Esophagus muscularis mucosa (tissue), 4 donors: ENCODE measurements around the gene TDRD1. TPM values are rescaled to one million over a fixed set of nuclear protein-coding genes. Genes with fewer than 3 reads are reported as not detected.

Experiments
- DNase-seq: peaks from one replicate; pipeline ENCODE4 v3.0.0-alpha.2; 2017; ENCODE audit errors: extremely low spot score
- H3K27ac ChIP-seq, 4 donors: fragments of 200-600 bp; sonication (generic); replicated peaks in 1 of 4; 1 replicate in 3 of 4; 2 replicates in 1 of 4; pipeline ENCODE4 v1.5.1; 2016 to 2019; ENCODE audit warnings: mild to moderate bottlenecking in 1 of 4
- H3K27me3 ChIP-seq, 4 donors: fragments of 200-600 bp; sonication (generic); one replicate each; pipeline versions ENCODE4 v1.5.1 to v1.6.0; 2016 to 2019
- H3K36me3 ChIP-seq, 4 donors: fragments of 200-600 bp; sonication (generic); one replicate each; pipeline ENCODE4 v1.5.1; 2016 to 2019
- H3K4me1 ChIP-seq, 4 donors: fragments of 200-600 bp; sonication (generic); one replicate each; pipeline ENCODE4 v1.5.1; 2016 to 2019
- H3K4me3 ChIP-seq, 4 donors: fragments of 200-600 bp; sonication (generic); 1 replicate in 2 of 4; 2 replicates in 2 of 4; pipeline ENCODE4 v1.5.1; 2016 to 2019; ENCODE audit warnings: mild to moderate bottlenecking in 4 of 4, moderate library complexity in 1 of 4
- H3K9me3 ChIP-seq, 4 donors: fragments of 200-600 bp; sonication (generic); 1 replicate in 3 of 4; 2 replicates in 1 of 4; pipeline ENCODE4 v1.5.1; 2016 to 2019
- CTCF ChIP-seq, 3 experiments: fragments of 200-600 bp in 2 of 3; fragments of 450-650 bp in 1 of 3; sonication (generic) in 2 of 3; IDR thresholded peaks; one replicate each; pipeline ENCODE4 v1.5.1; 2017 to 2019; ENCODE audit warnings: antibody characterized with exemption in 3 of 3, mild to moderate bottlenecking in 2 of 3, moderate library complexity in 1 of 3
- EP300 ChIP-seq: sonication (generic); formaldehyde crosslinking; IDR thresholded peaks from one replicate; pipeline ENCODE4 v1.6.1; 2017; ENCODE audit warnings: antibody characterized with exemption
- POLR2A ChIP-seq: fragments of 450-650 bp; IDR thresholded peaks from one replicate; pipeline ENCODE4 v1.6.1; 2017; ENCODE audit warnings: antibody characterized with exemption, moderate library complexity, mild to moderate bottlenecking, low read depth
- POLR2AphosphoS5 ChIP-seq, 2 donors: sonication (generic); formaldehyde crosslinking; IDR thresholded peaks; one replicate each; pipeline ENCODE4 v1.6.1; 2017; ENCODE audit warnings: antibody characterized with exemption in 2 of 2
- WGBS: methylation state at CpG from one replicate; pipeline ENCODE4 v1.1.5; 2018; 5-methylcytosine and 5-hydroxymethylcytosine counted together
- intact Hi-C: fragments of 100-400 bp; cut with DNase I; formaldehyde crosslinking; loops from one replicate; pipeline ENCODE4 v1.15.1; 2023
- total RNA-seq, 4 donors: library from RNA; depleted of rRNA; stranded (reverse); fragments of >200 nt; gene quantifications; one replicate each; pipeline versions ENCODE4 v1.1.0 to v1.2.1, GENCODE V29; 2016

Gene TDRD1
- total RNA-seq, 4 donors from 2014 or later, result 0.11 to 0.42 (median 0.13) TPM; not detected in 1

GRCh38 chr10:114175667-114176066 lies 3.5 kb upstream of the TDRD1 start:
- Histone ChIP-seq H3K4me3 (no peak overlapping the region), H3K9me3 (no peaks in the 10 kb centered on the region), H3K4me1 (peaks cover 0 to 27% (median 19%) of the 10 kb centered on the region in 4 donors), H3K36me3 (no peaks in the 10 kb centered on the region), H3K27me3 (no peaks in the 10 kb centered on the region), H3K27ac (no peak overlapping the region)
- intact Hi-C loops, result no loop called here
- WGBS, result 91% methylated on average over 1 of the region's 1 CpG
- DNase-seq, result no peak
- TF ChIP-seq POLR2A (no peak), CTCF (IDR thresholded peaks at IDR 0.05) (no peak)

- intact Hi-C loops, result no loop called here
- no peak for TF ChIP-seq POLR2AphosphoS5 (IDR thresholded peaks at IDR 0.05)
- no peak for TF ChIP-seq EP300
- TF ChIP-seq POLR2A, result no peak
- no peak for DNase-seq
- H3K4me1 ChIP-seq, result peaks cover 0 to 26% (median 18%) of the 10 kb centered on the region in 4 donors
- H3K36me3 ChIP-seq, result no peaks in the 10 kb centered on the region
- no peaks in the 10 kb centered on the region for H3K9me3 ChIP-seq
- H3K27ac ChIP-seq, result no peak overlapping the region
- H3K27me3 ChIP-seq, result no peaks in the 10 kb centered on the region
- H3K4me3 ChIP-seq, result no peak overlapping the region
- WGBS, result 96% methylated on average over 1 of the region's 1 CpG
These were observed 2.6 kb upstream of the TDRD1 start for GRCh38 chr10:114176511-114176910.

- Histone ChIP-seq H3K27me3 (no peaks in the 10 kb centered on the region), H3K4me1 (peaks cover 0 to 8% (median 4%) of the 10 kb centered on the region in 4 donors), H3K36me3 (no peaks in the 10 kb centered on the region), H3K4me3 (no peak overlapping the region), H3K9me3 (no peaks in the 10 kb centered on the region), H3K27ac (no peak overlapping the region)
- intact Hi-C loops, result no loop called here
- no peak for DNase-seq
- no peak for TF ChIP-seq POLR2A
- WGBS, result 75% methylated on average over 8 of the region's 8 CpGs
These were observed 594 bp downstream of the TDRD1 start for GRCh38 chr10:114179747-114180146.

- Histone ChIP-seq H3K27me3 (no peaks in the 10 kb centered on the region), H3K27ac (no peak overlapping the region), H3K9me3 (no peaks in the 10 kb centered on the region), H3K4me1 (no peaks in the 10 kb centered on the region), H3K36me3 (no peaks in the 10 kb centered on the region), H3K4me3 (no peak overlapping the region)
- intact Hi-C loops, result no loop called here
- DNase-seq, result no peak
- WGBS, result 86% methylated on average over 3 of the region's 3 CpGs
- TF ChIP-seq POLR2AphosphoS5 (IDR thresholded peaks at IDR 0.05) (no peak), CTCF (IDR thresholded peaks at IDR 0.05) (no peak), POLR2A (no peak), EP300 (no peak)
These were observed 1.8 kb downstream of the TDRD1 start for GRCh38 chr10:114180937-114181336.

- TF ChIP-seq EP300 (no peak), POLR2A (no peak), POLR2AphosphoS5 (IDR thresholded peaks at IDR 0.05) (no peak), CTCF (IDR thresholded peaks at IDR 0.05) (no peak)
- no peak for DNase-seq
These were observed 2.8 kb downstream of the TDRD1 start for GRCh38 chr10:114181971-114182370.

GRCh38 chr10:114183563-114183962 lies 4.4 kb downstream of the TDRD1 start:
- no peak for TF ChIP-seq POLR2A
- no peak for TF ChIP-seq CTCF (IDR thresholded peaks at IDR 0.05)
- no peak for TF ChIP-seq EP300
- TF ChIP-seq POLR2AphosphoS5 (IDR thresholded peaks at IDR 0.05), result no peak

More at GRCh38 chr10:114181971-114182370, 2.8 kb downstream of the TDRD1 start:
- Histone ChIP-seq H3K27me3 (no peaks in the 10 kb centered on the region), H3K9me3 (no peaks in the 10 kb centered on the region), H3K4me3 (no peak overlapping the region), H3K4me1 (no peaks in the 10 kb centered on the region), H3K36me3 (no peaks in the 10 kb centered on the region), H3K27ac (no peak overlapping the region)
- 37% methylated on average over 5 of the region's 5 CpGs for WGBS
- intact Hi-C loops, result no loop called here

More at GRCh38 chr10:114183563-114183962, 4.4 kb downstream of the TDRD1 start:
- no peak overlapping the region for H3K4me3 ChIP-seq
- intact Hi-C loops, result no loop called here
- WGBS, result 94% methylated on average over 9 of the region's 9 CpGs
- no peak for DNase-seq
- no peaks in the 10 kb centered on the region for H3K9me3 ChIP-seq
- H3K36me3 ChIP-seq, result no peaks in the 10 kb centered on the region
- no peak overlapping the region for H3K27ac ChIP-seq
- no peaks in the 10 kb centered on the region for H3K27me3 ChIP-seq
- H3K4me1 ChIP-seq, result no peaks in the 10 kb centered on the region
